OCI-LY7 (cell line): Measurements from ENCODE around the gene MIR17HG.

Experiments used
- CTCF ChIP-seq: fragments of 200-600 bp; sonication (generic); conservative IDR thresholded peaks from 2 replicates; pipeline ENCODE4 v1.5.1; 2014; ENCODE audit warnings: mild to moderate bottlenecking, antibody characterized with exemption, low read length, moderate library complexity, mixed read lengths
- EZH2phosphoT487 ChIP-seq: fragments of 200-600 bp; sonication (generic); IDR thresholded peaks from 2 replicates; pipeline ENCODE4 v1.6.1; 2018; ENCODE audit warnings: low read depth, borderline replicate concordance, mild to moderate bottlenecking, mixed run types, antibody characterized with exemption, low read length, moderate library complexity, mixed read lengths

- TF ChIP-seq CTCF: no peak
- TF ChIP-seq EZH2phosphoT487: no peak
Observed at GRCh38 chr13:91346850-91347201, 661 bp upstream of the MIR17HG start.
